Motor neuron (in vitro differentiated cells): Measurements from ENCODE around the gene DLX6. TPM values are rescaled to one million over a fixed set of nuclear protein-coding genes. Genes with fewer than 3 reads are reported as not detected.

ENCODE experiments used
- ATAC-seq, 8 experiments: fragments of 200-7000 bp; cut with Tn5 transposase; replicated peaks in 6 of 8; 2 replicates each; pipeline ENCODE4 v1.8.0; 2021; ENCODE audit warnings: mild to moderate bottlenecking in 8 of 8, moderate library complexity in 8 of 8
- H3K27ac ChIP-seq, 2 donors: fragments of 250-450 bp; sonication (Bioruptor Pico); 2 replicates each; pipeline ENCODE4 v1.9.0; 2021; ENCODE audit warnings: antibody characterized with exemption in 2 of 2, mild to moderate bottlenecking in 2 of 2, moderate library complexity in 1 of 2
- H3K4me1 ChIP-seq, 2 donors: fragments of 250-450 bp; sonication (Bioruptor Pico); replicated peaks in 1 of 2; 2 replicates each; pipeline ENCODE4 v1.6.1; 2021; ENCODE audit warnings: antibody characterized with exemption in 2 of 2, mild to moderate bottlenecking in 2 of 2, moderate library complexity in 1 of 2
- H3K4me3 ChIP-seq, 5 donors: fragments of 250-450 bp; sonication (Bioruptor Pico); 2 replicates each; pipeline ENCODE4 v1.9.0; 2021; ENCODE audit warnings: antibody characterized with exemption in 5 of 5, mild to moderate bottlenecking in 5 of 5, moderate library complexity in 4 of 5
- WGBS, 10 experiments: fragments of 450-650 bp; shearing (Covaris generic); methylation state at CpG; one replicate each; pipeline ENCODE4 v1.0.0; 2022; 5-methylcytosine and 5-hydroxymethylcytosine counted together
- in situ Hi-C, 9 experiments: fragments of 400-800 bp; cut with MboI; loops; one replicate each; pipeline ENCODE4 v1.15.0; 2021; ENCODE audit warnings: low sequenced_read_pairs in 9 of 9, low pct_unique_long_range_greater_than_20kb in 2 of 9; ENCODE audit not compliant: unreplicated experiment in 9 of 9
- total RNA-seq, 8 experiments: library from RNA; unstranded; fragments of 300-600 nt; gene quantifications; 2 replicates each; pipeline versions ENCODE4 v1.2.3 to v1.2.4, GENCODE V29; 2022

The DLX6 gene
- total RNA-seq, 8 experiments from 2014 or later = 0.10 to 5.5 (median 0.88) TPM; not detected in 1

DNA sequence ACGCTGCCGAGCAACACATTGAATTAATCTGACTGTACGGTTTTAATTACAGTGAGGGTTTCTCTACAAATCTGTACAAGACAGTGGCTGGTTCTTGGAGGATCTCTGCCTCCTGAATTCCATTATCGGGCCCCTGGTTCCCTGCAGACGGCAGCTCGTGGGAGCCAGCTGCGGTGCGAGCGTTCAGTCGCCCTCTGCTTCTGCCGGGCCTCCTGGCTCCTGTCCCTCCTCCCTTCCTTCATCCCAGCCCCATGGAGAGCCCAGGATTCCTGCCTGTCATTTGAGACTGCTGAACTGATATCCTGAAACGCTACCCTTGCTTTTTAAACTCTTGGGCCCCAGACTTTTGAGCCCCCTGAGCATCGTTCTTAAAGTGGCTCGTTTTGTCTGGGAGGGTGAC is 6.6 kb upstream of the DLX6 start:
- H3K4me3 ChIP-seq = no peak overlapping the region
- no peak overlapping the region for H3K27ac ChIP-seq
- in situ Hi-C loops = no loop called here
- ATAC-seq = peak in 1 of 8 experiments; percentile 27
- WGBS, 10 experiments = 0 to 18% (median 5%) methylated on average over 1 to 8 of the region's 14 CpGs; no CpG with 5 or more reads in 4 of the 10 experiments
- H3K4me1 ChIP-seq = no peaks in the 10 kb centered on the region

DNA sequence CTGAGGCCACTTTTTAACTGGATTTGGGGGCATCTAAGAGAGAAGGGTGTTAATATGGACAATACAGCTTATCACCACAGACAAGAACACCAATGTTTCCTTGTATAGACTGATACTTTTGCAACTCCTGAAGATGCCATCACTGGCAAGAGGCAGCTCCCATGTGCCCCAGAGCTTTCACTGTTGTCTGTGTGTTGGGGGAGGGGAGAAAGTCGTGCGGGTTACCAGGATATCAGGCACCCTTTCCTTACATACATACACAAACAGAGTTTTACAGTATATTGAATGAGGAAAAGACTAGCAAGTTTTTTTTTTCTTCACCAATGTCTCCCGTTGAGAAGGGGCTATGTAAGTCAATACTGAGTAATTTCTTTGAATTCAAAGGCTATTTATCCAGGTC is 4.1 kb upstream of the DLX6 start:
- Histone ChIP-seq H3K27ac (no peak overlapping the region), H3K4me3 (no peak overlapping the region), H3K4me1 (no peaks in the 10 kb centered on the region)
- ATAC-seq = no peak
- WGBS, 10 experiments = 0 to 67% (median 0%) methylated on average over 1 to 3 of the region's 3 CpGs; no CpG with 5 or more reads in 2 of the 10 experiments
- in situ Hi-C loops = loop anchor here in 1 of 9 experiments (25.0 kb wide), 1 partner anchor 589 kb away; no protein-coding TSS in a partner anchor

DNA sequence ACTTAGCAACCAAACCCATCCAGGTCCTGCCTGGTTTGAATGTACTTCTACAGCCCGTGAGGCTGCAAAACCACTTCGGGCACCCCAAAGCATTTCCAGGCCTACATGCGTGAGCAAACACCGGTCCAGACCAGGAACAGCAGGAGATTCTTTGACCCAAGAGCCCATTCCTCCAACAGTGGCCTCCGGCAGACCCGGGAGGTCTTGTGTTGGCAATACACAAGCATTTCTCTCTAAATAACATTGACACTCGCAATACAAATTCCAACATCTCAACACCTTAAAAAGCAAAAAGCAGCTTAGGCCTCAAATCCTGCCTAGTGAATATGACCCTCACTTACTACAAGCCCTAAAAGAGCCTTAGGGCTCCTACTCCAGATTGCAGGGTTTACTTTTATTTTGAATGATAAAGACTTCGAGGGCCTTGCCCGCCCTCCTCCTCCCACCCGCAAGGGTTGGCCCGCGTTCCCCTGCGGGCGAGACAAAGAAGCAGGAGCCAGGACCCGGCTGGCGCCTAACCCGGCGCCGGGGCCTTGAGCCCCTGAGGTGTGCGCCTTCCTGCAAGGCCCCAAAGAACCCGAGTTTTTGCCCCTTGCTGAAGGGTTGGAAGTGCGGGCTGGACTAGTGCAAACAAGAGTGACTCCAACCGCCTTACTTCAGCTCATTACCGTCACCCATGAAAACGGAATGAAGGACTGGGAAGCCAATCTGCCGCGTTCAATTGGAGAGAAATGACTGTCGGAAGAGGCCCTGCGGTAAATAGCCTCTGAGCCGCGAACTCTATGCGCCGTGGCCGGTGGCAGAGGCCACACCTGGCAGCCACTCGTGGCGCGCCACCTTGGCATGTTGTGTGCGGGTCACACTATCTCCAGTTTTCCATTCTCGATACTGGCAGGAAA is 3.4 kb upstream of the DLX6 start:
- H3K4me3 ChIP-seq = no peak overlapping the region
- no peak overlapping the region for H3K27ac ChIP-seq
- in situ Hi-C loops = loop anchor here in 1 of 9 experiments (25.0 kb wide), 1 partner anchor 590 kb away; no protein-coding TSS in a partner anchor
- no peak for ATAC-seq
- 0 to 39% (median 17%) methylated on average over 1 to 18 of the region's 39 CpGs; no CpG with 5 or more reads in 1 of the 10 experiments for WGBS, 10 experiments
- H3K4me1 ChIP-seq = no peaks in the 10 kb centered on the region

DNA sequence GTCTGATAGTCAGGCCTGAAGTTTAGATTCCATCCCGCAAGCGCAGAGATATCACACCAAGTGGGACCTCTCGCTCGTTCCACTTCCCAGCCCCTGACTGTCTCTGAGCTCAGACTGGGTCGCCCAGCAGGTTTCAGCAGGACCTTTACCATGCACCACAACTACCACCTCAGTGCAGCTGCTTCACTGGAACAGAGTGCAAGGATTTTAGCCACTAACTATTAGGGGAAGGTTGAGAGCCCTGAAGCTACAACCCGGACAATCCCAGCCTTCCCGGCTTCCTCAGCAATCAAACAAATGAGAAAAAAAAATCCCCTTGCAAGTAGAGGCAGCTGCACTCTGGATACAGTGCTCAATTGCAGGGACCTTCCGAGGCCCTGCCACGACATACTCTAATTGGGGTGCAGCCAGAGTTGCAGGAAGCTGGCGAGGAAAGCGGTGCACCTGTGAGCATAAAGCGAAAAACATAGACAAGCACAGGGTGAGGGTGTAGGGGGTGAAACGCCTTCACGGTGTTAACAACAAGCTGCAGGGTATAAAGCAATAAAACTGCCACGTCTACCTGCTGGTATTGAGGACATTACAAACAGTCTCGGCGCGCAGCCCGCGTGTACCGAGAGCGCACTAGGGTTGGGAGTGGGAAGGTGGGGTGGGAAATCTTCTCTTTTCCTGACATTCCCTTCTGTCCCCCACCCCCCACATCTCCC is 2.6 kb upstream of the DLX6 start:
- no peak overlapping the region for H3K27ac ChIP-seq
- in situ Hi-C loops = loop anchor here in 1 of 9 experiments (25.0 kb wide), 1 partner anchor 590 kb away; no protein-coding TSS in a partner anchor
- WGBS, 10 experiments = 2 to 69% (median 7%) methylated on average over 3 to 16 of the region's 22 CpGs; no CpG with 5 or more reads in 3 of the 10 experiments
- H3K4me1 ChIP-seq = no peaks in the 10 kb centered on the region
- no peak for ATAC-seq
- no peak overlapping the region for H3K4me3 ChIP-seq

DNA sequence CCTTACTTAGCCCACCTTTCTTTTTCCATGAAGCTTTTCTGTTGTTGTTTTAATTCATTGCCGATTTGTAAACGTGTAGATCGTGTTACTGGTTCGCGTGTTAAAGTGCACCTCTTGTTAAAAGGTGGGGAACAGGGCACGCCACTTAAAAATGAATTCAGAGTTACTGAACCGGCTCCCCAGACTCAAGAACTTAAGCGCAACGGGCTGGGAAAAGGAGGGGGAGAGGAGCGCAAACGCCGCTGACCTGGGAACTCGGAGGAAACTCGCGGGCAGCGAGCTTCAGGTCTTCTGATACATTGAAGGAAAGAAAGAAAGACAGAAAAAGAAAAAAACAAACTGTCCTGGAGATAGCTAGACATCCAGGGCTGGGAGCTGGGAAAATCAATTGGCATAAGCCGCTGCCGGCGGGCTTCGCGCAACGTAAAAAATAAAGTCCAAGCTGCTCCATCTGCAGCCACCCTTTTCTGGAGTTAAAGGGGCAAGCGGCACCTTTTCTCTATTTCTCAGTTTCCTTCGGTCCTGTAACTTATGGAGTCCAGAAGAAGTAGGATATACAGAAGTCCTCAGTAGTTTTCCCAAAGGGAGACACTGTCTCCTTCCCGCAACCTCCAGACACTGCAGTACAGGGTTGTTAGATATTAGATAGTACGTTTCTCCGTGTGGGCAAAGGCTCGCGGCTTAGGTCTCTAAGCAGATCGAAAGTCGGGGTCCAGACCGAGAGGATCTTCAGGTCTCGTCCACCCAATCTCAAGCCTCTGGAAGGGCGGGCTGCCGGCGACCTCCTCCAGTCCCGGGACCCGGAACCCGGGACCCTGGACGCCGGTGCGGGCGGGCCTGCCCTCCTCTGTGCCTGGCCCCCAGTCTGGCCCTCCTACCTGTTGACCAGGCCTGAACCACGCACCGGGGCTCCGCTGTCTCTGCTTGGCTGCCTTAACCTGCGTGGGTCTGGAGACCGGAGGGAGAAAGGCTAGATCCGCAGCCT is 1.8 kb upstream of the DLX6 start:
- in situ Hi-C loops = loop anchor here in 1 of 9 experiments (25.0 kb wide), 1 partner anchor 591 kb away; no protein-coding TSS in a partner anchor

DNA sequence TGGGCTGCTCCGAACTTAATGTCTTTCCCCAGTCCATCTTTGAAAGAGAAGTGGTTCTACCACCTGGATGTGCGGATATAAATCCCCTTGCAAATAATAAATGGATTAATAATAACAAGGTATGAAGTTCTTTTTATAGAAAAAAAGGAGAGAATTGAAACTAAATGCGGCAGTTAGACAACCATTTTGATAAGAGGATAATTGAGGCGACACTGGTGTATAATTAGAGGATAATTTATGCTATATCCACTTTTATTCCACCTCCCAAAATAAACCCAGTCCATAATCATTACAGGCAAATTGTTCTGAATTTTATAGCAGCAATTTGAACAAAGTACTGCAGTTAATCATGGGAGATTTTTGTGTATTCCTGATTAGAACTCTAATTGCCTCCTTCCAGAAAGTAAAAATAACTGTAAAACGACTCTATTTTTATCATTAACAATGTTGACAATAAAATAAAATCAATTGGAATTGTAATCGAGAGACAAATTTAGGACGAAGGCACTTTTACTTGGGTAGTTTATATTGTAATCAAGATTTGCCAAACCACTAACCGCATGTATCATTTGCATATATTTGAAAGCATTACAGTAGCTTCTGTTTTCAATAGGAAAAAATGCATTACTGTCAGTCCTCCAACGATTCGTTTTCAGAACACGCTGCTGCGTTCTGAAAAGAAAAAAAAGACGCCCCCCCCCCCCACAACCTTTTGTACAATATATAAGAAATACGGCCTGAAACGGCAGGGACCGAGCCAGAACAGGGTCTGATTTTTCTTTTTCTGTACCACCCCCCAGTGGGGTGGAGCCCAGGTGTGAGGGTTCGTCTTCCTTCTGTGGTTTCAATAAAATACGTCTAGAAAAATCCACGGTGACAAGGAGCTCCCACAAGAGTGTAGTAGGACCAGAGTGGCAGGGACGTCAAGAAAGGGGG is 838 bp upstream of the DLX6 start:
- WGBS, 10 experiments = 4 to 21% (median 6%) methylated on average over 5 to 18 of the region's 20 CpGs
- Histone ChIP-seq H3K4me1 (no peaks in the 10 kb centered on the region), H3K27ac (no peak overlapping the region), H3K4me3 (peak overlapping the region in 3 of 5 donors; percentile 35 to 49 (median 42))
- in situ Hi-C loops = loop anchor here in 1 of 9 experiments (25.0 kb wide), 1 partner anchor 592 kb away; no protein-coding TSS in a partner anchor
- ATAC-seq = no peak

More for the DNA sequence above, 1.8 kb upstream of the DLX6 start:
- WGBS, 10 experiments = 0 to 46% (median 3%) methylated on average over 3 to 33 of the region's 49 CpGs; no CpG with 5 or more reads in 1 of the 10 experiments
- no peaks in the 10 kb centered on the region for H3K4me1 ChIP-seq
- H3K4me3 ChIP-seq = no peak overlapping the region
- no peak for ATAC-seq
- no peak overlapping the region for H3K27ac ChIP-seq

DNA sequence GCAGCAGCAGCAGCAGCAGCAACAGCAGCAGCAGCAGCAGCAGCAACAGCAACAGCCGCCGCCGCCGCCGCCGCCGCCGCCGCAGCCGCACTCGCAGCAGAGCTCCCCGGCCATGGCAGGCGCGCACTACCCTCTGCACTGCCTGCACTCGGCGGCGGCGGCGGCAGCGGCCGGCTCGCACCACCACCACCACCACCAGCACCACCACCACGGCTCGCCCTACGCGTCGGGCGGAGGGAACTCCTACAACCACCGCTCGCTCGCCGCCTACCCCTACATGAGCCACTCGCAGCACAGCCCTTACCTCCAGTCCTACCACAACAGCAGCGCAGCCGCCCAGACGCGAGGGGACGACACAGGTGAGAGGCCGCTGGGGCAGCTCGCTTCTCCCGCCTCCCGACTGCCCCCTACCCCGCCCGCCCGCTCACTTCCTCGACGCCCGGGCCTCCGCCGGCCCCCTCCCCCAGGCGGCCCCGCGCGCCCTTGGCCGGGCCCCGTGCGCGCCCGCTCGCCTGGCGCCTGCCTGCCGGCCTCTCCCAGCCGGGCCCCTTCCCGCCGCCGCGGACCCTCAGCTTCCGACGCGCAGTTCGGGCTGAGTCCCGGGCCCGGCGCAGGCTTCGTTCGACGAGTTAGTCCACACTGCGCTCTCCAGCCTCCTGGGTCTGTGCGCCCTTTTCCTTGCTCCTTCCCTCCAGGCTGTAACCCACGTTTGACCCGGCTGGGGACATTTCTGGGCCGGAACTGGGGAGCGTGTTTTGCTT is 882 bp downstream of the DLX6 start:
- no peak overlapping the region for H3K27ac ChIP-seq
- no peaks in the 10 kb centered on the region for H3K4me1 ChIP-seq
- peak overlapping the region; percentile 35 to 49 (median 37) for H3K4me3 ChIP-seq
- WGBS, 10 experiments = 0 to 2% (median 1%) methylated on average over 7 to 11 of the region's 83 CpGs; no CpG with 5 or more reads in 7 of the 10 experiments
- peak; percentile 66 to 92 (median 90) for ATAC-seq
- in situ Hi-C loops = loop anchor here in 1 of 9 experiments (25.0 kb wide), 1 partner anchor 594 kb away; no protein-coding TSS in a partner anchor

DNA sequence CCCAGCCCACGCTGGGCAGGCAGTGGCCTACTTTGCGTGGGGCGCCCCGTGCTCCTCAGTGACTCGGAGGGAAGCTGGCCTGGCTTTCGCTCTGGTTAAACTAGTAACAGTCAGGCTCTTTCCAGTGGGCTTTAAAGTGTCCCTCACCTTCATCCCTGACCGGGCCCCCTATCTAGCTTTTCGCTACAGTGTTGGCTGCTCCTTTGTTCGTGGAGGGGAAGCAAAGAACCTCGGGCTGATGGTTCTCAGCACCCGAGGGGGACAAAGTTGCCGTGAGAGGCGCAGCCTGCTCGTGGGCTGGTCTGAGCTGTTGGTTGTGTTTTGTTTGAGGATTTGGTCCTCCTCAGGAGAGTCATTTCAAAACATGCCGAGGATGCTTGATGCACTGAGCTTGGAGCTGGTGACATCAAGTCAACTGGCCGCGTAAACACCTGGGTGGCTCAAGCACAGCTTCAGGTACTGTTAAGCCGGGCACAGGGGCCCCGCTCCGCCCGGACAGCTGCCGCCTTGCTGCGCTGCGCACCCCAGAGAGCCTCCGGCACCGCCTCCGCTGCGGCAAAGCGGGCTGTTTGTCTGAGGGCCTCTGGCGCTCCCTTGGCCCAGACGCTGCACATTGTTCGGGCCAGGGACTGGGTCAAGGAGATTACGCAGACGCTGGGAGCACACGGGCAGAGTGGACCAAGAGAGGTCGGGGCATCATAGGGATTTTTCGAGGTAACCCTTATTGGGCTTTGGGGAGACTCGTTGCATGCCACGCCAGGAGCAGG is 1.6 kb downstream of the DLX6 start:
- WGBS, 10 experiments = 0 to 10% (median 3%) methylated on average over 2 to 21 of the region's 39 CpGs; no CpG with 5 or more reads in 2 of the 10 experiments
- Histone ChIP-seq H3K4me3 (peak overlapping the region; percentile 35 to 49 (median 37)), H3K4me1 (no peaks in the 10 kb centered on the region), H3K27ac (no peak overlapping the region)
- in situ Hi-C loops = loop anchor here in 1 of 9 experiments (25.0 kb wide), 1 partner anchor 595 kb away; no protein-coding TSS in a partner anchor
- ATAC-seq = no peak

DNA sequence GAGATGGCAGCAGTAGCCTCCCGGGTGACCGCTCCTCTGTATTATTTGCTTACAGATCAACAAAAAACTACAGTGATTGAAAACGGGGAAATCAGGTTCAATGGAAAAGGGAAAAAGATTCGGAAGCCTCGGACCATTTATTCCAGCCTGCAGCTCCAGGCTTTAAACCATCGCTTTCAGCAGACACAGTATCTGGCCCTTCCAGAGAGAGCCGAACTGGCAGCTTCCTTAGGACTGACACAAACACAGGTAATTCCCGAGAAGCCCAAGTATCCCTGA is 2.2 kb downstream of the DLX6 start:
- in situ Hi-C loops = loop anchor here in 1 of 9 experiments (25.0 kb wide), 1 partner anchor 595 kb away; no protein-coding TSS in a partner anchor
- Histone ChIP-seq H3K27ac (no peak overlapping the region), H3K4me3 (no peak overlapping the region), H3K4me1 (no peaks in the 10 kb centered on the region)
- no peak for ATAC-seq
- WGBS, 10 experiments = 0 to 81% (median 15%) methylated on average over 1 to 6 of the region's 8 CpGs; no CpG with 5 or more reads in 3 of the 10 experiments

DNA sequence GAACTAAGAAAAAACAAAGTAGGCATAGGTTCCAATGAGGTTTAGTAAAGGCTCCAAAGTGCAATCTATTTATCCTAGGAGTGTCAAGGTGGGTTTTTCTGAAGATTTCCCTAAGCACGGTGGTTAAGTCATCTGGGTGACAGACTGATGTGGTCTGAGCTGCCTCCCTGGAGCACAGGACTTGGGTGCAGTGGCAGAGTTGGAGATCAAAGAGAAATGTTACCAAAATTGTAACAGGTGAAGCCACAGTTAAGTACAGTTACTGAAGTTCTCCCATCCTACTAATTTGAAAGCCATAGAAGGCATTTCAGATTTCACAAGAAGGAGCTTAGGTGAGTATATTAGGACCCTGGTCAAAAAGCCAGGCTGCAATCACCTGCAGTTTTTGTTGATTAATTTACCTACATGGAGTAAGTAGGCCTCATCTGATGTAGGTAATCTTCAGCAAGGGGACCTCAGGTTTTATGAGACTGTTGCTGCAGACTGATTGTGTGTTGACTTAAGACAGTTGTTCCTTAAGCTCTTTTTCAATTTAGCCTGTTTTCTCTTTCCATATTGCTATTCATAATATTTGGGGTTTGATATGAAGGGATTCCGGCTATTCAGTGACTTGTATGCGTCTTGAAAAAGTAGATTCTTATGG is 3.0 kb downstream of the DLX6 start:
- in situ Hi-C loops = loop anchor here in 1 of 9 experiments (25.0 kb wide), 1 partner anchor 596 kb away; no protein-coding TSS in a partner anchor
- Histone ChIP-seq H3K4me1 (no peaks in the 10 kb centered on the region), H3K27ac (no peak overlapping the region), H3K4me3 (no peak overlapping the region)
- WGBS, 10 experiments = 33 to 67% (median 57%) methylated on average over 1 to 3 of the region's 3 CpGs; no CpG with 5 or more reads in 3 of the 10 experiments
- ATAC-seq = no peak
